ENCODE results near the gene SUPT3H. TPM values are rescaled to one million over a fixed set of nuclear protein-coding genes. Genes with fewer than 3 reads are reported as not detected.

SUPT3H gene
- total and polyA plus RNA-seq, 2 of the 8 experiments (the other 6 are each of a cell fraction or from before 2014, with no cell fraction given) = 18.8 to 23.0 TPM

- TF ChIP-seq, protein P1, sequence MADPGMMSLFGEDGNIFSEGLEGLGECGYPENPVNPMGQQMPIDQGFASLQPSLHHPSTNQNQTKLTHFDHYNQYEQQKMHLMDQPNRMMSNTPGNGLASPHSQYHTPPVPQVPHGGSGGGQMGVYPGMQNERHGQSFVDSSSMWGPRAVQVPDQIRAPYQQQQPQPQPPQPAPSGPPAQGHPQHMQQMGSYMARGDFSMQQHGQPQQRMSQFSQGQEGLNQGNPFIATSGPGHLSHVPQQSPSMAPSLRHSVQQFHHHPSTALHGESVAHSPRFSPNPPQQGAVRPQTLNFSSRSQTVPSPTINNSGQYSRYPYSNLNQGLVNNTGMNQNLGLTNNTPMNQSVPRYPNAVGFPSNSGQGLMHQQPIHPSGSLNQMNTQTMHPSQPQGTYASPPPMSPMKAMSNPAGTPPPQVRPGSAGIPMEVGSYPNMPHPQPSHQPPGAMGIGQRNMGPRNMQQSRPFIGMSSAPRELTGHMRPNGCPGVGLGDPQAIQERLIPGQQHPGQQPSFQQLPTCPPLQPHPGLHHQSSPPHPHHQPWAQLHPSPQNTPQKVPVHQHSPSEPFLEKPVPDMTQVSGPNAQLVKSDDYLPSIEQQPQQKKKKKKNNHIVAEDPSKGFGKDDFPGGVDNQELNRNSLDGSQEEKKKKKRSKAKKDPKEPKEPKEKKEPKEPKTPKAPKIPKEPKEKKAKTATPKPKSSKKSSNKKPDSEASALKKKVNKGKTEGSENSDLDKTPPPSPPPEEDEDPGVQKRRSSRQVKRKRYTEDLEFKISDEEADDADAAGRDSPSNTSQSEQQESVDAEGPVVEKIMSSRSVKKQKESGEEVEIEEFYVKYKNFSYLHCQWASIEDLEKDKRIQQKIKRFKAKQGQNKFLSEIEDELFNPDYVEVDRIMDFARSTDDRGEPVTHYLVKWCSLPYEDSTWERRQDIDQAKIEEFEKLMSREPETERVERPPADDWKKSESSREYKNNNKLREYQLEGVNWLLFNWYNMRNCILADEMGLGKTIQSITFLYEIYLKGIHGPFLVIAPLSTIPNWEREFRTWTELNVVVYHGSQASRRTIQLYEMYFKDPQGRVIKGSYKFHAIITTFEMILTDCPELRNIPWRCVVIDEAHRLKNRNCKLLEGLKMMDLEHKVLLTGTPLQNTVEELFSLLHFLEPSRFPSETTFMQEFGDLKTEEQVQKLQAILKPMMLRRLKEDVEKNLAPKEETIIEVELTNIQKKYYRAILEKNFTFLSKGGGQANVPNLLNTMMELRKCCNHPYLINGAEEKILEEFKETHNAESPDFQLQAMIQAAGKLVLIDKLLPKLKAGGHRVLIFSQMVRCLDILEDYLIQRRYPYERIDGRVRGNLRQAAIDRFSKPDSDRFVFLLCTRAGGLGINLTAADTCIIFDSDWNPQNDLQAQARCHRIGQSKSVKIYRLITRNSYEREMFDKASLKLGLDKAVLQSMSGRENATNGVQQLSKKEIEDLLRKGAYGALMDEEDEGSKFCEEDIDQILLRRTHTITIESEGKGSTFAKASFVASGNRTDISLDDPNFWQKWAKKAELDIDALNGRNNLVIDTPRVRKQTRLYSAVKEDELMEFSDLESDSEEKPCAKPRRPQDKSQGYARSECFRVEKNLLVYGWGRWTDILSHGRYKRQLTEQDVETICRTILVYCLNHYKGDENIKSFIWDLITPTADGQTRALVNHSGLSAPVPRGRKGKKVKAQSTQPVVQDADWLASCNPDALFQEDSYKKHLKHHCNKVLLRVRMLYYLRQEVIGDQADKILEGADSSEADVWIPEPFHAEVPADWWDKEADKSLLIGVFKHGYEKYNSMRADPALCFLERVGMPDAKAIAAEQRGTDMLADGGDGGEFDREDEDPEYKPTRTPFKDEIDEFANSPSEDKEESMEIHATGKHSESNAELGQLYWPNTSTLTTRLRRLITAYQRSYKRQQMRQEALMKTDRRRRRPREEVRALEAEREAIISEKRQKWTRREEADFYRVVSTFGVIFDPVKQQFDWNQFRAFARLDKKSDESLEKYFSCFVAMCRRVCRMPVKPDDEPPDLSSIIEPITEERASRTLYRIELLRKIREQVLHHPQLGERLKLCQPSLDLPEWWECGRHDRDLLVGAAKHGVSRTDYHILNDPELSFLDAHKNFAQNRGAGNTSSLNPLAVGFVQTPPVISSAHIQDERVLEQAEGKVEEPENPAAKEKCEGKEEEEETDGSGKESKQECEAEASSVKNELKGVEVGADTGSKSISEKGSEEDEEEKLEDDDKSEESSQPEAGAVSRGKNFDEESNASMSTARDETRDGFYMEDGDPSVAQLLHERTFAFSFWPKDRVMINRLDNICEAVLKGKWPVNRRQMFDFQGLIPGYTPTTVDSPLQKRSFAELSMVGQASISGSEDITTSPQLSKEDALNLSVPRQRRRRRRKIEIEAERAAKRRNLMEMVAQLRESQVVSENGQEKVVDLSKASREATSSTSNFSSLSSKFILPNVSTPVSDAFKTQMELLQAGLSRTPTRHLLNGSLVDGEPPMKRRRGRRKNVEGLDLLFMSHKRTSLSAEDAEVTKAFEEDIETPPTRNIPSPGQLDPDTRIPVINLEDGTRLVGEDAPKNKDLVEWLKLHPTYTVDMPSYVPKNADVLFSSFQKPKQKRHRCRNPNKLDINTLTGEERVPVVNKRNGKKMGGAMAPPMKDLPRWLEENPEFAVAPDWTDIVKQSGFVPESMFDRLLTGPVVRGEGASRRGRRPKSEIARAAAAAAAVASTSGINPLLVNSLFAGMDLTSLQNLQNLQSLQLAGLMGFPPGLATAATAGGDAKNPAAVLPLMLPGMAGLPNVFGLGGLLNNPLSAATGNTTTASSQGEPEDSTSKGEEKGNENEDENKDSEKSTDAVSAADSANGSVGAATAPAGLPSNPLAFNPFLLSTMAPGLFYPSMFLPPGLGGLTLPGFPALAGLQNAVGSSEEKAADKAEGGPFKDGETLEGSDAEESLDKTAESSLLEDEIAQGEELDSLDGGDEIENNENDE (IDR thresholded peaks at IDR 0.05; ENCODE audit: insufficient replicate concordance, low read length) = no peak
- TF ChIP-seq JUN (IDR thresholded peaks at IDR 0.05; ENCODE audit: low read depth, low read length) (no peak), SRF (IDR thresholded peaks at IDR 0.05; ENCODE audit: low read depth, low read length) (no peak), SUZ12 (IDR thresholded peaks at IDR 0.05; ENCODE audit: low read length) (no peak), RAD21 (IDR thresholded peaks at IDR 0.05 in 1 of 2, conservative IDR thresholded peaks at IDR 0.05 in 1 of 2; ENCODE audit: low read depth in 2 of 2, low read length in 2 of 2) (no peak), ASH2L (IDR thresholded peaks at IDR 0.05; ENCODE audit: low read length) (no peak), POU5F1 (IDR thresholded peaks at IDR 0.05; ENCODE audit: low read depth, low read length) (no peak)
- TF ChIP-seq, protein P2, sequence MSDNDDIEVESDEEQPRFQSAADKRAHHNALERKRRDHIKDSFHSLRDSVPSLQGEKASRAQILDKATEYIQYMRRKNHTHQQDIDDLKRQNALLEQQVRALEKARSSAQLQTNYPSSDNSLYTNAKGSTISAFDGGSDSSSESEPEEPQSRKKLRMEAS (IDR thresholded peaks at IDR 0.05) = no peak
Observed at GRCh38 chr6:44954281-44954680, 423.5 kb downstream of the SUPT3H start (continued).
